Measurements from ENCODE around the gene SRGAP1. TPM values are rescaled to one million over a fixed set of nuclear protein-coding genes. Genes with fewer than 3 reads are reported as not detected.

The SRGAP1 gene
- total and polyA plus RNA-seq, 9 of the 15 experiments (the other 6 are each of a cell fraction or from before 2014, with no cell fraction given), result 0.01 to 0.13 (median 0.04) TPM; not detected in 3

DNA sequence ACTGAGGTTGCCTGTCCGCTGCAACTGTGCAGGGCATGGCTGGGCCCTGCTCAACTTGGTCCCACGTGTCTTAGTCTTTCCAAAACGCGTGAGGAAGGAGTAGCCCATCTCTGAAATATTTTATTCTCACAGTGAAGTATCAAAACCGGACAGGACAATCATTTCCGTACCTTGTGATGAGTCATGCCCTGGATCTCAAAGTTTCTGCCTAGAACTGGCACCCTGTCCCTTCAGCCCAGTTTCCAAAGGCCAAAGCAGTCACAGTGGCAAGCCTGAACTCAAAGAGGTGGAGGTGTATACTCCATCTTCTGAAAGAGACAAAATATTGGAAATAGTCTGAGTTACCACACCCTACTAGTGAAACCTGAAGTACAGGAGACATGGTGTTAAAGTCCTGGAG, 28.5 kb upstream of the SRGAP1 start (continued):
- TF ChIP-seq MAFK (IDR thresholded peaks at IDR 0.05; ENCODE audit: low read length), result no peak
- TF ChIP-seq ZNF644 (tag; IDR thresholded peaks at IDR 0.05; ENCODE audit: low read depth), result no peak
- TF ChIP-seq CEBPG (CRISPR knock-in tag; IDR thresholded peaks at IDR 0.05), result no peak
- no peak for TF ChIP-seq CEBPG (tag; conservative IDR thresholded peaks at IDR 0.05 in 1 of 2, IDR thresholded peaks at IDR 0.05 in 1 of 2)
- TF ChIP-seq KDM5B (IDR thresholded peaks at IDR 0.05; ENCODE audit: insufficient replicate concordance, low read depth, low read length), result no peak
- no peak for TF ChIP-seq SREBF2 (CRISPR knock-in tag; IDR thresholded peaks at IDR 0.05)
- TF ChIP-seq ZFP30 (CRISPR knock-in tag; IDR thresholded peaks at IDR 0.05; ENCODE audit: borderline replicate concordance), result no peak
- TF ChIP-seq, protein P1, sequence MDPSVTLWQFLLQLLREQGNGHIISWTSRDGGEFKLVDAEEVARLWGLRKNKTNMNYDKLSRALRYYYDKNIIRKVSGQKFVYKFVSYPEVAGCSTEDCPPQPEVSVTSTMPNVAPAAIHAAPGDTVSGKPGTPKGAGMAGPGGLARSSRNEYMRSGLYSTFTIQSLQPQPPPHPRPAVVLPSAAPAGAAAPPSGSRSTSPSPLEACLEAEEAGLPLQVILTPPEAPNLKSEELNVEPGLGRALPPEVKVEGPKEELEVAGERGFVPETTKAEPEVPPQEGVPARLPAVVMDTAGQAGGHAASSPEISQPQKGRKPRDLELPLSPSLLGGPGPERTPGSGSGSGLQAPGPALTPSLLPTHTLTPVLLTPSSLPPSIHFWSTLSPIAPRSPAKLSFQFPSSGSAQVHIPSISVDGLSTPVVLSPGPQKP (CRISPR knock-in tag; IDR thresholded peaks at IDR 0.05), result no peak
- TF ChIP-seq, protein P2, sequence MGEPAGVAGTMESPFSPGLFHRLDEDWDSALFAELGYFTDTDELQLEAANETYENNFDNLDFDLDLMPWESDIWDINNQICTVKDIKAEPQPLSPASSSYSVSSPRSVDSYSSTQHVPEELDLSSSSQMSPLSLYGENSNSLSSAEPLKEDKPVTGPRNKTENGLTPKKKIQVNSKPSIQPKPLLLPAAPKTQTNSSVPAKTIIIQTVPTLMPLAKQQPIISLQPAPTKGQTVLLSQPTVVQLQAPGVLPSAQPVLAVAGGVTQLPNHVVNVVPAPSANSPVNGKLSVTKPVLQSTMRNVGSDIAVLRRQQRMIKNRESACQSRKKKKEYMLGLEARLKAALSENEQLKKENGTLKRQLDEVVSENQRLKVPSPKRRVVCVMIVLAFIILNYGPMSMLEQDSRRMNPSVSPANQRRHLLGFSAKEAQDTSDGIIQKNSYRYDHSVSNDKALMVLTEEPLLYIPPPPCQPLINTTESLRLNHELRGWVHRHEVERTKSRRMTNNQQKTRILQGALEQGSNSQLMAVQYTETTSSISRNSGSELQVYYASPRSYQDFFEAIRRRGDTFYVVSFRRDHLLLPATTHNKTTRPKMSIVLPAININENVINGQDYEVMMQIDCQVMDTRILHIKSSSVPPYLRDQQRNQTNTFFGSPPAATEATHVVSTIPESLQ (CRISPR knock-in tag; IDR thresholded peaks at IDR 0.05), result no peak

All from K562 (cell line).